ENCODE measurements around the gene PEX13.

DNA sequence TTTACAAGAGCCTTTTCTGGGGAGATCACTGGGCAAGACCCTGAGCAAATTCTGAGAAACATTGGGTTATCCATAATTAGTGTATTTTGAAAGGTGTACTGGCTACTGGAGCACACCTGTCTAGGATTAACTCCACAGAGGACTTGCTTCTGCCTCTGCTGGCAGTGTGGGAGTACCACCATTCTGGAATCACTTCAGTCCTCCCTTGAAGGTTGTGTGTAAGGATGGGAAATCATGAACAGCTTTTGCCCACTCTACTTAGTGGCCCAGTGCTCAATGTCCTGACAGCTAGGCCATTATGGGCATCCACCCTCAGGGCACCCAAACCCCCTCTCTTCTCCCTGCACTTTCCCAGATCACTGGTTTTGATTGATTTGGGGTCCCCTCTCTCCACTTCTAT, 40.0 kb downstream of the PEX13 start:
- TF ChIP-seq TAF1 (conservative IDR thresholded peaks at IDR 0.05), result no peak
- no peak for TF ChIP-seq SP1 (IDR thresholded peaks at IDR 0.05)
- TF ChIP-seq YY1 (IDR thresholded peaks at IDR 0.05), result no peak
